ENCODE measurements around the gene COL25A1.

Gene COL25A1

GRCh38 chr4:108906006-108906405 lies 396.5 kb downstream of the COL25A1 start:
- TF ChIP-seq, protein P1, sequence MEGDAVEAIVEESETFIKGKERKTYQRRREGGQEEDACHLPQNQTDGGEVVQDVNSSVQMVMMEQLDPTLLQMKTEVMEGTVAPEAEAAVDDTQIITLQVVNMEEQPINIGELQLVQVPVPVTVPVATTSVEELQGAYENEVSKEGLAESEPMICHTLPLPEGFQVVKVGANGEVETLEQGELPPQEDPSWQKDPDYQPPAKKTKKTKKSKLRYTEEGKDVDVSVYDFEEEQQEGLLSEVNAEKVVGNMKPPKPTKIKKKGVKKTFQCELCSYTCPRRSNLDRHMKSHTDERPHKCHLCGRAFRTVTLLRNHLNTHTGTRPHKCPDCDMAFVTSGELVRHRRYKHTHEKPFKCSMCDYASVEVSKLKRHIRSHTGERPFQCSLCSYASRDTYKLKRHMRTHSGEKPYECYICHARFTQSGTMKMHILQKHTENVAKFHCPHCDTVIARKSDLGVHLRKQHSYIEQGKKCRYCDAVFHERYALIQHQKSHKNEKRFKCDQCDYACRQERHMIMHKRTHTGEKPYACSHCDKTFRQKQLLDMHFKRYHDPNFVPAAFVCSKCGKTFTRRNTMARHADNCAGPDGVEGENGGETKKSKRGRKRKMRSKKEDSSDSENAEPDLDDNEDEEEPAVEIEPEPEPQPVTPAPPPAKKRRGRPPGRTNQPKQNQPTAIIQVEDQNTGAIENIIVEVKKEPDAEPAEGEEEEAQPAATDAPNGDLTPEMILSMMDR (IDR thresholded peaks at IDR 0.05; ENCODE audit: control insufficient read depth, insufficient read depth, low read depth, low read length, missing control alignments), result no peak
- no peak overlapping the region for H3K4me3 ChIP-seq (ENCODE audit: control insufficient read depth, low read depth, low read length)
- no peak for DNase-seq (ENCODE audit: low read depth)

DNA sequence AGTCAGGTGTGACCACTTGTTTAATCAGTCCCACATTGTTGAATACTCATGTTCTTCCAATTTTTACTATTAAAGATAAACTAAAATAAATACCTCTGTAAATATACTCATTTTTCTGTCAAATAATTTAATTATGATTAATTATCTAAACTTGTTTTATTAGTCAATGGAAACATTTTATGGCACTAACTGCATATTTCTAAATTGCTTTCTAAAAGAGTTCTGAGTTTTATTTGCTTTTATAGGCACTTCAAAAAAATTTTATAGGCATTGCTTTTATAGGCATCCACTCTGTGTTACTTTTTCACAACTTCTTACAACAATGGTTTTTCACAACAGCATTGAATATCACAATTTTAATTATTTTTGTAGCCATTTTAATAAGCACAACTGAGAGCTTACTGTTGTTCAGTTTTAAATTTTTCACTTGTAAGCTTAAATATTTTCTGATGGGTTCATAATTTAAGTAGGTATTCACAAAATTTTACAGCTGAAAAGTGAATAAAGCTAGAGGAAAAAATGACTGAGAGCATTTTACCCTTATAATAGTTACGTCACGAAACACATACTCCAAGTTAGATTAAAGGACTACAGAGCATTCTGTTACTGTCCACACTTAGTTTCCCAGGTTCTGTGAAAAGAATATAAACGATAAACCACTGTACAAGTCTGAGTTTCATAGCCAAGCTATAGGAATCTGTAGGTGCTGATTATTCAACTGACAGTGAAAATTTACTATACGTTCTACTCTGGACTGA lies 398.8 kb downstream of the COL25A1 start:
- TF ChIP-seq, protein P1 (IDR thresholded peaks at IDR 0.05; ENCODE audit: control insufficient read depth, insufficient read depth, low read depth, low read length, missing control alignments), result no peak

GRCh38 chr4:108902769-108903168 lies 399.7 kb downstream of the COL25A1 start:
- H3K4me3 ChIP-seq (ENCODE audit: control insufficient read depth, low read depth, low read length), result no peak overlapping the region
- no peak for DNase-seq (ENCODE audit: low read depth)
- TF ChIP-seq, protein P1 (IDR thresholded peaks at IDR 0.05; ENCODE audit: control insufficient read depth, insufficient read depth, low read depth, low read length, missing control alignments), result no peak

More for the DNA sequence above, 398.8 kb downstream of the COL25A1 start:
- no peak for DNase-seq (ENCODE audit: low read depth)
- H3K4me3 ChIP-seq (ENCODE audit: control insufficient read depth, low read depth, low read length), result no peak overlapping the region

GRCh38 chr4:108901291-108901690 lies 401.2 kb downstream of the COL25A1 start:
- H3K4me3 ChIP-seq (ENCODE audit: control insufficient read depth, low read depth, low read length), result no peak overlapping the region
- DNase-seq (ENCODE audit: low read depth), result no peak
- TF ChIP-seq, protein P1 (IDR thresholded peaks at IDR 0.05; ENCODE audit: control insufficient read depth, insufficient read depth, low read depth, low read length, missing control alignments), result no peak

- H3K4me3 ChIP-seq (ENCODE audit: control insufficient read depth, low read depth, low read length), result no peak overlapping the region
- TF ChIP-seq, protein P1 (IDR thresholded peaks at IDR 0.05; ENCODE audit: control insufficient read depth, insufficient read depth, low read depth, low read length, missing control alignments), result no peak
- DNase-seq (ENCODE audit: low read depth), result no peak
These were observed 402.4 kb downstream of the COL25A1 start for GRCh38 chr4:108900018-108900580.

GRCh38 chr4:108893468-108893867 lies 409.0 kb downstream of the COL25A1 start:
- no peak for DNase-seq (ENCODE audit: low read depth)
- TF ChIP-seq, protein P1 (IDR thresholded peaks at IDR 0.05; ENCODE audit: control insufficient read depth, insufficient read depth, low read depth, low read length, missing control alignments), result no peak
- H3K4me3 ChIP-seq (ENCODE audit: control insufficient read depth, low read depth, low read length), result no peak overlapping the region

All from AG09309 (cell line).